ENCODE data around the gene OIP5. TPM values are rescaled to one million over a fixed set of nuclear protein-coding genes. Genes with fewer than 3 reads are reported as not detected.

The OIP5 gene
- polyA plus RNA-seq, 1 donor from 2014 or later: 1.7 TPM

- H3K27ac ChIP-seq (ENCODE audit: low read length): no peak overlapping the region
- H3K27me3 ChIP-seq (ENCODE audit: insufficient read depth, low read depth, low read length): no peaks in the 10 kb centered on the region
- no peak overlapping the region for H3K4me3 ChIP-seq (ENCODE audit: low read length)
- H3K9ac ChIP-seq (ENCODE audit: low read length): no peak overlapping the region
- H3F3A ChIP-seq (ENCODE audit: insufficient read depth, low read length, poor library complexity, severe bottlenecking): peaks cover 2% of the 10 kb centered on the region
- H3K9me2 ChIP-seq (ENCODE audit: insufficient read depth, low read length): no peaks in the 10 kb centered on the region
- H3K79me2 ChIP-seq (replicated peaks; ENCODE audit: insufficient read depth, low read length): peaks cover 9% of the 10 kb centered on the region
- TF ChIP-seq RAD21 (conservative IDR thresholded peaks at IDR 0.05) (no peak), EZH2 (IDR thresholded peaks at IDR 0.05; ENCODE audit: borderline replicate concordance, insufficient read depth, low read length, poor library complexity, severe bottlenecking) (no peak), POLR2AphosphoS5 (IDR thresholded peaks at IDR 0.05) (no peak), SMC3 (conservative IDR thresholded peaks at IDR 0.05; ENCODE audit: poor library complexity) (no peak), TAF1 (IDR thresholded peaks at IDR 0.05; ENCODE audit: low read depth) (no peak), REST (IDR thresholded peaks at IDR 0.05; ENCODE audit: borderline replicate concordance) (no peak), EP300 (conservative IDR thresholded peaks at IDR 0.05; ENCODE audit: poor library complexity, severe bottlenecking) (no peak), MXI1 (conservative IDR thresholded peaks at IDR 0.05; ENCODE audit: poor library complexity, severe bottlenecking) (no peak), CTCF (IDR thresholded peaks at IDR 0.05; ENCODE audit: poor library complexity, severe bottlenecking) (no peak)
- no peaks in the 10 kb centered on the region for H3K36me3 ChIP-seq (ENCODE audit: insufficient read depth, low read length)
- no peak overlapping the region for H2AFZ ChIP-seq (ENCODE audit: low read depth, low read length)
- no peak overlapping the region for H3K4me2 ChIP-seq (ENCODE audit: low read length)
- H3K9me3 ChIP-seq (ENCODE audit: low read length): no peaks in the 10 kb centered on the region
- no peaks in the 10 kb centered on the region for H4K20me1 ChIP-seq (ENCODE audit: insufficient read depth)
Observed at GRCh38 chr15:41279535-41280283, 52.7 kb downstream of the OIP5 start.

GRCh38 chr15:41278319-41278718 is 54.1 kb downstream of the OIP5 start:
- no peaks in the 10 kb centered on the region for H3K9me2 ChIP-seq (ENCODE audit: insufficient read depth, low read length)
- no peaks in the 10 kb centered on the region for H4K20me1 ChIP-seq (ENCODE audit: insufficient read depth)
- no peak overlapping the region for H3K4me2 ChIP-seq (ENCODE audit: low read length)
- no peak for TF ChIP-seq EP300 (conservative IDR thresholded peaks at IDR 0.05; ENCODE audit: poor library complexity, severe bottlenecking)
- no peak for TF ChIP-seq RAD21 (conservative IDR thresholded peaks at IDR 0.05)
- TF ChIP-seq TAF1 (IDR thresholded peaks at IDR 0.05; ENCODE audit: low read depth): no peak
- TF ChIP-seq SMC3 (conservative IDR thresholded peaks at IDR 0.05; ENCODE audit: poor library complexity): no peak
- TF ChIP-seq EZH2 (IDR thresholded peaks at IDR 0.05; ENCODE audit: borderline replicate concordance, insufficient read depth, low read length, poor library complexity, severe bottlenecking): no peak
- no peak for TF ChIP-seq CTCF (IDR thresholded peaks at IDR 0.05; ENCODE audit: poor library complexity, severe bottlenecking)
- no peak for TF ChIP-seq MXI1 (conservative IDR thresholded peaks at IDR 0.05; ENCODE audit: poor library complexity, severe bottlenecking)
- TF ChIP-seq POLR2AphosphoS5 (IDR thresholded peaks at IDR 0.05): no peak
- no peak for TF ChIP-seq REST (IDR thresholded peaks at IDR 0.05; ENCODE audit: borderline replicate concordance)
- H3K27ac ChIP-seq (ENCODE audit: low read length): no peak overlapping the region
- no peaks in the 10 kb centered on the region for H3K36me3 ChIP-seq (ENCODE audit: insufficient read depth, low read length)
- H3K9ac ChIP-seq (ENCODE audit: low read length): no peak overlapping the region
- H3K79me2 ChIP-seq (replicated peaks; ENCODE audit: insufficient read depth, low read length): no peaks in the 10 kb centered on the region
- H3K4me3 ChIP-seq (ENCODE audit: low read length): no peak overlapping the region
- H3K27me3 ChIP-seq (ENCODE audit: insufficient read depth, low read depth, low read length): no peaks in the 10 kb centered on the region
- no peak overlapping the region for H2AFZ ChIP-seq (ENCODE audit: low read depth, low read length)
- H3K9me3 ChIP-seq (ENCODE audit: low read length): no peaks in the 10 kb centered on the region
- H3F3A ChIP-seq (ENCODE audit: insufficient read depth, low read length, poor library complexity, severe bottlenecking): no peaks in the 10 kb centered on the region

All from neural cell (in vitro differentiated cells).